ENCODE data around the gene DDX54.

Gene DDX54

DNA sequence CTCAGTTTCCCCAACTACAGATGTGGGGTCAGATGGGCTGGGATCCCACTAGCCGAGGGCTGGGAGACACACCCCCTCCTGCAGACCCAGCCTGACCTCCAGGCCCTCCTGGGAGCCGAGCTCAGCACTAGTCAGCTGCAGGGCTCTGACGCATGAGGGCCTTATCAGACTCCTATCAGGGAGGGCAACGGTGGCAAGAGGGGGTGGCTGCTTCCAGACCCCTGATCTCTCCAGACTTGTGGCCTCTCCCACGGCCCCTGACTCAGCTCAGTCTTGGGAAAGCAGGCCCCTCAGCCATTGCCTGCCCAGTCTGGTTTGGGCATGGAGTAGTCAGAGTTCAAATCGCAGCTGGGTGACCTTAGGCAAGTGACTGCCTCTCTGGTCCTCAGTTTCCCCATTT is 52.2 kb downstream of the DDX54 start:
- no peak for TF ChIP-seq CTCF (IDR thresholded peaks at IDR 0.05; ENCODE audit: low read depth, low read length)
- DNase-seq (ENCODE audit: extremely low read depth, low read depth), result no peak

DNA sequence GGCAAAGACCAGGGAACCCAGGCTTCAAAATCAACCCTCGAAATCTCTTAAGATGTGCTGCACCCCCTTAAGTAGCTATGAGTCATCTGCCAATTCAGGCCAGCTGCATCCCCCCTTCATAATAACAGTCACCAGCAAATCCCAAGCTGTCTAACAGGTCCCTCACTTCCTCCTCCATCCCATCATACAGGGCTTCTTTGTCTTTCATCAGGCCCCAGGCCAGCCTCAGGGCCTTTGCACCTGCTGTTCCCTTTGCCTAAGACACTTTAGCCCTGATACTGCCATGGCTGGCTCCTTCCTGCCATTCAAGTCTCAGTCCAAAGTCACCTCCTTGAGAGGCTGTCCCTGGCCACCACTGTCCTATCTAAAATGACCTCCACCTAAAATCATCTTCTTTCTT is 53.7 kb downstream of the DDX54 start:
- no peak for DNase-seq (ENCODE audit: extremely low read depth, low read depth)
- no peak for TF ChIP-seq CTCF (IDR thresholded peaks at IDR 0.05; ENCODE audit: low read depth, low read length)

DNA sequence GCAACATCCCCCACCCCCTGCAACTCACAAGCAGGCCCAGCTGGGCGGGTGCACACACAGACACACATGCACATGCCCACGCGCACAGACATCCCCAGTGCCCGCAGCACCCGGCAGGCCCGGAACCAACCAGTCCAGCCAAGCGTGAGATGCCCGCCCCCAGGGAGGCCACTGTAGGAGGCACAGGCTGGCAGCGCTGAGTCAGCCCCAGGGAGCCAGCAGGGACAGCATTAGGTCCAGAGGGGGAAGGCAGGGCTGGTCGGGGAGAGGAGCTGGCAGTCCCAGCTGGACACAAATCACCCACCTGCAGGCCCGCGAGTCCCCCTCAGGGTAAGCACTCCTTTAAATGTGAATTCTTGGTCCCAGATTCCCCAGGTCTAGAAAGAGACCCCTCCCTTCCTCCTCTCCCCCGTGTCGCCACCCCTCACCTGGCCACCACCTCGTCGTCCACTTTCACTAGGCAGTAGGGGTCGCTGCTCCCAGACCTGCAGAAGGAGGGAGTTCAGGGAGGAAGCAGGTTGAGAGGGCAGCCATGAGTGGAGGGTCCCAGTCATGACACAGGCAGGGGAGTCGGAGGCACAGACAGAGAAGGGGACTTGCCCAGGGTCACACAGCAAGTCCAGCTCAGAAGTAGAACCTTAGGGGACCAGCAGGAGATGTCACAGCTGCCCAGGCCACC is 54.7 kb downstream of the DDX54 start:
- no peak for DNase-seq (ENCODE audit: extremely low read depth, low read depth)
- peak; percentile 5 for TF ChIP-seq CTCF (IDR thresholded peaks at IDR 0.05; ENCODE audit: low read depth, low read length)

- no peak for DNase-seq (ENCODE audit: extremely low read depth, low read depth)
- no peak for TF ChIP-seq CTCF (IDR thresholded peaks at IDR 0.05; ENCODE audit: low read depth, low read length)
These were observed 55.4 kb downstream of the DDX54 start for GRCh38 chr12:113129664-113130456.

- DNase-seq (ENCODE audit: extremely low read depth, low read depth), result no peak
- no peak for TF ChIP-seq CTCF (IDR thresholded peaks at IDR 0.05; ENCODE audit: low read depth, low read length)
These were observed 56.2 kb downstream of the DDX54 start for GRCh38 chr12:113128802-113129663.

- TF ChIP-seq CTCF (IDR thresholded peaks at IDR 0.05; ENCODE audit: low read depth, low read length), result no peak
- DNase-seq (ENCODE audit: extremely low read depth, low read depth), result no peak
These were observed 57.5 kb downstream of the DDX54 start for GRCh38 chr12:113127791-113128199.

All from AG09319 (cell line).